GM12878 (cell line): ENCODE results near the gene KLRG1. TPM values are rescaled to one million over a fixed set of nuclear protein-coding genes. Genes with fewer than 3 reads are reported as not detected.

Source experiments
- ATAC-seq: fragments of 200-7000 bp; cut with Tn5 transposase; 3 replicates; pipeline ENCODE4 v1.9.1; 2020; ENCODE audit warnings: mild to moderate bottlenecking, moderate library complexity
- BruUV-seq: library from RNA; stranded (reverse); fragments of 400-500 nt; replicated peaks from 2 replicates; lab custom pipeline; 2021; lab: Mats Ljungman, UMichigan
- CTCF ChIA-PET: fragments of 300-600 bp; sonication (Branson Sonifier 250); formaldehyde crosslinking; extraction: SDS; loops from one replicate; lab custom pipeline; 2021; ENCODE audit warnings: inconsistent platforms; lab: Yijun Ruan, JAX
- POLR2A ChIA-PET: fragments of 350-600 bp; formaldehyde crosslinking; extraction: SDS; loops from one replicate; lab custom pipeline; 2021; ENCODE audit warnings: inconsistent platforms; lab: Charles Lee
- RAD21 ChIA-PET: fragments of 300-600 bp; sonication (Branson Sonifier 250); formaldehyde crosslinking; loops from one replicate; lab custom pipeline; 2023; ENCODE audit warnings: antibody characterized with exemption; ENCODE audit not compliant: unreplicated experiment; lab: Charles Lee
- SMC1A ChIA-PET: fragments of 300-600 bp; sonication (Branson Sonifier 250); formaldehyde crosslinking; loops from one replicate; lab custom pipeline; 2023; ENCODE audit not compliant: unreplicated experiment, uncharacterized antibody; lab: Charles Lee
- DNase-seq: peaks from one replicate; pipeline ENCODE4 v3.0.0-alpha.2; 2011; ENCODE audit warnings: low read depth, low spot score
- FAIRE-seq: peaks from 3 replicates; lab custom pipeline; 2011; peaks lifted over from hg19 to GRCh38; lab: Jason Lieb, UNC
- H2AFZ ChIP-seq: 2 replicates; pipeline ENCODE4 v1.6.0; 2011; ENCODE audit warnings: low read depth, low read length, control low read depth; ENCODE audit not compliant: control insufficient read depth
- H3K27ac ChIP-seq: 2 replicates; pipeline ENCODE4 v1.5.1; 2011; ENCODE audit warnings: control low read depth; ENCODE audit not compliant: control insufficient read depth, insufficient read depth
- H3K27me3 ChIP-seq, 2 experiments: replicated peaks in 1 of 2; 2 replicates each; pipeline versions ENCODE4 v1.6.0 to v1.6.1; 2011; ENCODE audit warnings: low read length in 1 of 2; ENCODE audit not compliant: control insufficient read depth in 2 of 2, insufficient read depth in 2 of 2
- H3K36me3 ChIP-seq, 2 experiments: 2 replicates each; pipeline ENCODE4 v1.5.1; 2011; ENCODE audit warnings: low read length in 1 of 2; ENCODE audit not compliant: control insufficient read depth in 2 of 2, insufficient read depth in 2 of 2
- H3K4me1 ChIP-seq: 2 replicates; pipeline ENCODE4 v1.6.1; 2011; ENCODE audit warnings: mild to moderate bottlenecking, low read length, moderate library complexity, mixed read lengths; ENCODE audit not compliant: control insufficient read depth, insufficient read depth
- H3K4me2 ChIP-seq: 2 replicates; pipeline ENCODE4 v1.6.0; 2011; ENCODE audit warnings: control low read depth; ENCODE audit not compliant: control insufficient read depth, insufficient read depth
- H3K4me3 ChIP-seq: fragments of 200-600 bp; sonication (generic); 2 replicates; pipeline ENCODE4 v1.5.1; 2016
- H3K79me2 ChIP-seq: 2 replicates; pipeline ENCODE4 v1.6.0; 2011; ENCODE audit warnings: low read length; ENCODE audit not compliant: control insufficient read depth, insufficient read depth
- H3K9ac ChIP-seq: 2 replicates; pipeline ENCODE4 v1.8.0; 2011; ENCODE audit warnings: low read length, control low read depth, mixed read lengths; ENCODE audit not compliant: control insufficient read depth, insufficient read depth
- H3K9me3 ChIP-seq: replicated peaks from 3 replicates; pipeline ENCODE4 v1.5.1; 2011; ENCODE audit warnings: mild to moderate bottlenecking, low read length; ENCODE audit not compliant: control insufficient read depth, insufficient read depth
- H4K20me1 ChIP-seq: 2 replicates; pipeline ENCODE4 v1.6.0; 2011; ENCODE audit not compliant: control insufficient read depth, insufficient read depth
- BCL11A ChIP-seq: IDR thresholded peaks from 2 replicates; pipeline ENCODE4 v1.6.1; 2011; ENCODE audit warnings: low read depth, low read length
- IKZF1 ChIP-seq: fragments of 450-650 bp; conservative IDR thresholded peaks from 2 replicates; pipeline ENCODE4 v1.6.1; 2017; ENCODE audit warnings: antibody characterized with exemption, mild to moderate bottlenecking
- KAT2A ChIP-seq: conservative IDR thresholded peaks from 2 replicates; pipeline ENCODE4 v1.6.1; 2011; ENCODE audit warnings: low read depth, low read length; ENCODE audit not compliant: control insufficient read depth
- MAX ChIP-seq: IDR thresholded peaks from 2 replicates; pipeline ENCODE4 v1.6.1; 2012; ENCODE audit warnings: low read depth, low read length, improper control_type of control experiment
- MLLT1 ChIP-seq: fragments of 450-650 bp; IDR thresholded peaks from 2 replicates; pipeline ENCODE4 v1.6.1; 2016; ENCODE audit warnings: mild to moderate bottlenecking
- NR2C1 ChIP-seq: fragments of 450-650 bp; IDR thresholded peaks from 2 replicates; pipeline ENCODE4 v1.6.1; 2017; ENCODE audit warnings: antibody characterized with exemption, mild to moderate bottlenecking, moderate library complexity
- PRDM15 ChIP-seq: fragments of 450-650 bp; formaldehyde crosslinking; IDR thresholded peaks from 2 replicates; pipeline ENCODE4 v1.4.0; 2020; ENCODE audit warnings: mild to moderate bottlenecking, moderate library complexity
- RAD51 ChIP-seq: fragments of 450-650 bp; IDR thresholded peaks from 2 replicates; pipeline ENCODE4 v1.6.1; 2016; ENCODE audit warnings: moderate library complexity, mild to moderate bottlenecking, inconsistent platforms
- RB1 ChIP-seq: fragments of 450-650 bp; formaldehyde crosslinking; IDR thresholded peaks from 2 replicates; pipeline ENCODE4 v1.6.1; 2017; ENCODE audit warnings: mild to moderate bottlenecking, borderline replicate concordance
- STAT3 ChIP-seq: IDR thresholded peaks from 2 replicates; pipeline ENCODE4 v1.6.1; 2011; ENCODE audit warnings: low read depth, low read length, improper control_type of control experiment
- YBX1 ChIP-seq: fragments of 450-650 bp; IDR thresholded peaks from 2 replicates; pipeline ENCODE4 v1.6.1; 2016; ENCODE audit warnings: antibody characterized with exemption
- ZBTB4 ChIP-seq: fragments of 450-650 bp; formaldehyde crosslinking; IDR thresholded peaks from 2 replicates; pipeline ENCODE4 v1.4.0; 2022; ENCODE audit warnings: mild to moderate bottlenecking, moderate library complexity
- ZNF384 ChIP-seq: IDR thresholded peaks from 2 replicates; pipeline ENCODE4 v1.6.1; 2012; ENCODE audit warnings: low read depth, mild to moderate bottlenecking, low read length, improper control_type of control experiment, borderline replicate concordance
- WGBS: methylation state at CpG from one replicate; pipeline ENCODE4 v1.1.6; 2016; ENCODE audit warnings: low lambda C conversion rate; ENCODE audit not compliant: insufficient replicate concordance, insufficient coverage; ENCODE audit errors: missing lambda C conversion rate; 5-methylcytosine and 5-hydroxymethylcytosine counted together
- in situ Hi-C: fragments of 300-500 bp; cut with MboI; formaldehyde crosslinking; loops from 9 replicates; pipeline ENCODE4 v1.14.3; 2018; ENCODE audit warnings: mixed read lengths
- intact Hi-C: fragments of 100-400 bp; cut with micrococcal nuclease; formaldehyde crosslinking; loops from one replicate; pipeline ENCODE4 v1.14.2; 2022; ENCODE audit not compliant: unreplicated experiment
- polyA plus RNA-seq, 11 experiments: library from polyadenylated mRNA; depleted of rRNA in 4 of 11; unstranded in 6 of 11; stranded (reverse) in 5 of 11; fragments of >200 nt; fragmentation: Nextera tagmentation in 4 of 11; fragmentation: Illumina TruSeq in 1 of 11; extraction: Ambion mirVana in 4 of 11; extraction: Trizol in 1 of 11; gene quantifications; 1 replicate in 1 of 11; 2 replicates in 10 of 11; pipeline versions ENCODE4 v1.2.1 to v1.2.3, GENCODE V29; 2011 to 2016; ENCODE audit warnings: inconsistent platforms in 2 of 11, missing spikeins in 2 of 11, low read depth in 1 of 11
- total RNA-seq, 4 experiments: library from RNA; depleted of rRNA in 3 of 4; stranded (reverse); fragments of >200 nt in 3 of 4; fragmentation: Illumina TruSeq in 1 of 4; extraction: Trizol in 1 of 4; gene quantifications; 2 replicates each; pipeline versions ENCODE4 v1.2.1 to v1.2.3, GENCODE V29; 2013 to 2021

The KLRG1 gene
- total and polyA plus RNA-seq, 10 of the 15 experiments (the other 5 are each of a cell fraction or from before 2014, with no cell fraction given): 2.3 to 6.5 (median 3.9) TPM

- RAD21 ChIA-PET: no interaction called here
- DNase-seq (no peak), ATAC-seq (no peak), FAIRE-seq (no peak)
- no peak overlapping the region for H3K9ac ChIP-seq
- H3K27ac ChIP-seq: no peak overlapping the region
- peaks cover 5% of the 10 kb centered on the region; the same call in 1 of the 2 replicates for H3K4me1 ChIP-seq
- BruUV-seq: no TSS peak
- in situ Hi-C loops: no loop called here
- CTCF ChIA-PET: no interaction called here
- H3K79me2 ChIP-seq: peaks cover 29% of the 10 kb centered on the region
- intact Hi-C loops: no loop called here
- SMC1A ChIA-PET: no interaction called here
- H3K4me3 ChIP-seq: no peak overlapping the region
- no peak overlapping the region for H2AFZ ChIP-seq
- no peaks in the 10 kb centered on the region for H3K27me3 ChIP-seq
- no peak overlapping the region for H3K4me2 ChIP-seq
- no peaks in the 10 kb centered on the region for H4K20me1 ChIP-seq
- no peaks in the 10 kb centered on the region for H3K9me3 ChIP-seq
- peaks cover 8 to 34% of the 10 kb centered on the region in 2 experiments for H3K36me3 ChIP-seq
- 96% methylated on average over 10 of the region's 10 CpGs for WGBS
- POLR2A ChIA-PET: no interaction called here
- TF ChIP-seq RAD51 (no peak), PRDM15 (CRISPR knock-in tag) (no peak), ZBTB4 (CRISPR knock-in tag) (no peak), NR2C1 (no peak), MAX (no peak), MLLT1 (no peak), BCL11A (no peak), ZNF384 (no peak), STAT3 (no peak), YBX1 (no peak), IKZF1 (no peak), KAT2A (no peak), RB1 (no peak)
These were observed 45.7 kb upstream of the KLRG1 start for GRCh38 chr12:8943565-8944186.
